Measurements from ENCODE around the gene KBTBD2.

- TF ChIP-seq CTCF (conservative IDR thresholded peaks at IDR 0.05; ENCODE audit: low read depth, low read length) (no peak), EZH2phosphoT487 (IDR thresholded peaks at IDR 0.05; ENCODE audit: borderline replicate concordance, low read length) (no peak), EZH2 (IDR thresholded peaks at IDR 0.05; ENCODE audit: low read length, unreplicated experiment) (no peak)
Measured at GRCh38 chr7:32890793-32891042, 842 bp downstream of the KBTBD2 start.
